OCI-LY7 (cell line): Measurements from ENCODE around the gene TBR1. TPM values are rescaled to one million over a fixed set of nuclear protein-coding genes. Genes with fewer than 3 reads are reported as not detected.

ENCODE experiments used
- BruUV-seq: library from RNA; stranded (reverse); fragments of 400-500 nt; replicated peaks from 2 replicates; lab custom pipeline; 2021; lab: Mats Ljungman, UMichigan
- CTCF ChIA-PET: fragments of 300-600 bp; sonication (Branson Sonifier 250); formaldehyde crosslinking; loops from one replicate; lab custom pipeline; 2022; ENCODE audit warnings: antibody characterized with exemption; ENCODE audit not compliant: unreplicated experiment; lab: Charles Lee
- POLR2A ChIA-PET: fragments of 300-600 bp; sonication (Branson Sonifier 250); formaldehyde crosslinking; loops from one replicate; lab custom pipeline; 2022; ENCODE audit warnings: antibody characterized with exemption; lab: Charles Lee
- DNase-seq: peaks from one replicate; pipeline ENCODE4 v3.0.0-alpha.2; 2015; ENCODE audit warnings: low spot score
- H2AFZ ChIP-seq: fragments of 200-600 bp; sonication (generic), shearing (Covaris generic); 2 replicates; pipeline ENCODE4 v1.6.1; 2014; ENCODE audit warnings: mild to moderate bottlenecking, antibody characterized with exemption, low read length, moderate library complexity
- H3K27ac ChIP-seq: fragments of 200-600 bp; sonication (generic); 2 replicates; pipeline ENCODE4 v1.5.1; 2014; ENCODE audit warnings: mixed run types, low read depth, mild to moderate bottlenecking, moderate library complexity, low read length, inconsistent platforms; ENCODE audit not compliant: poor library complexity, severe bottlenecking
- H3K36me3 ChIP-seq: fragments of 200-600 bp; sonication (generic); 2 replicates; pipeline ENCODE4 v1.6.1; 2014; ENCODE audit warnings: mild to moderate bottlenecking, antibody characterized with exemption, low read length, moderate library complexity, mixed read lengths; ENCODE audit not compliant: insufficient read depth
- H3K4me1 ChIP-seq: fragments of 200-600 bp; sonication (generic); 2 replicates; pipeline ENCODE4 v1.5.1; 2014; ENCODE audit warnings: mild to moderate bottlenecking, low read length; ENCODE audit not compliant: insufficient read depth, poor library complexity, severe bottlenecking
- H3K4me2 ChIP-seq: fragments of 200-600 bp; sonication (generic); 2 replicates; pipeline ENCODE4 v1.6.1; 2014; ENCODE audit warnings: mild to moderate bottlenecking, low read length
- H3K4me3 ChIP-seq: fragments of 200-600 bp; sonication (generic); 2 replicates; pipeline ENCODE4 v1.5.1; 2014; ENCODE audit warnings: mild to moderate bottlenecking, low read depth, low read length; ENCODE audit not compliant: poor library complexity, severe bottlenecking
- H3K79me2 ChIP-seq: fragments of 200-600 bp; sonication (generic); 2 replicates; pipeline ENCODE4 v1.6.1; 2016; ENCODE audit warnings: low read depth, mild to moderate bottlenecking, low read length, moderate library complexity, mixed read lengths; ENCODE audit not compliant: insufficient read depth
- H3K9me2 ChIP-seq: fragments of 200-600 bp; sonication (generic); 2 replicates; pipeline ENCODE4 v1.6.1; 2016; ENCODE audit warnings: mild to moderate bottlenecking, low read length, mixed read lengths; ENCODE audit not compliant: insufficient read depth
- H3K9me3 ChIP-seq: fragments of 200-600 bp; sonication (generic); 2 replicates; pipeline ENCODE4 v1.6.1; 2014; ENCODE audit warnings: mild to moderate bottlenecking, mixed run types, low read length, mixed read lengths
- H4K20me1 ChIP-seq: fragments of 200-600 bp; sonication (generic); 2 replicates; pipeline ENCODE4 v1.6.1; 2014; ENCODE audit warnings: mild to moderate bottlenecking, antibody characterized with exemption, low read length, moderate library complexity, mixed read lengths; ENCODE audit not compliant: insufficient read depth
- CTCF ChIP-seq: fragments of 200-600 bp; sonication (generic); conservative IDR thresholded peaks from 2 replicates; pipeline ENCODE4 v1.5.1; 2014; ENCODE audit warnings: mild to moderate bottlenecking, antibody characterized with exemption, low read length, moderate library complexity, mixed read lengths
- EZH2phosphoT487 ChIP-seq: fragments of 200-600 bp; sonication (generic); IDR thresholded peaks from 2 replicates; pipeline ENCODE4 v1.6.1; 2018; ENCODE audit warnings: low read depth, borderline replicate concordance, mild to moderate bottlenecking, mixed run types, antibody characterized with exemption, low read length, moderate library complexity, mixed read lengths
- intact Hi-C: fragments of 100-400 bp; cut with micrococcal nuclease; formaldehyde crosslinking; loops from one replicate; pipeline ENCODE4 v1.10.0; 2022; ENCODE audit not compliant: unreplicated experiment
- total RNA-seq, 2 experiments: library from RNA; depleted of rRNA in 1 of 2; stranded (reverse); fragments of >200 nt in 1 of 2; shearing (Covaris generic) in 1 of 2; gene quantifications; 2 replicates each; pipeline ENCODE4 v1.2.3, GENCODE V29; 2014 to 2022

The TBR1 gene
- total RNA-seq, 2 experiments from 2014 or later: 0.03 TPM; not detected in 1

DNA sequence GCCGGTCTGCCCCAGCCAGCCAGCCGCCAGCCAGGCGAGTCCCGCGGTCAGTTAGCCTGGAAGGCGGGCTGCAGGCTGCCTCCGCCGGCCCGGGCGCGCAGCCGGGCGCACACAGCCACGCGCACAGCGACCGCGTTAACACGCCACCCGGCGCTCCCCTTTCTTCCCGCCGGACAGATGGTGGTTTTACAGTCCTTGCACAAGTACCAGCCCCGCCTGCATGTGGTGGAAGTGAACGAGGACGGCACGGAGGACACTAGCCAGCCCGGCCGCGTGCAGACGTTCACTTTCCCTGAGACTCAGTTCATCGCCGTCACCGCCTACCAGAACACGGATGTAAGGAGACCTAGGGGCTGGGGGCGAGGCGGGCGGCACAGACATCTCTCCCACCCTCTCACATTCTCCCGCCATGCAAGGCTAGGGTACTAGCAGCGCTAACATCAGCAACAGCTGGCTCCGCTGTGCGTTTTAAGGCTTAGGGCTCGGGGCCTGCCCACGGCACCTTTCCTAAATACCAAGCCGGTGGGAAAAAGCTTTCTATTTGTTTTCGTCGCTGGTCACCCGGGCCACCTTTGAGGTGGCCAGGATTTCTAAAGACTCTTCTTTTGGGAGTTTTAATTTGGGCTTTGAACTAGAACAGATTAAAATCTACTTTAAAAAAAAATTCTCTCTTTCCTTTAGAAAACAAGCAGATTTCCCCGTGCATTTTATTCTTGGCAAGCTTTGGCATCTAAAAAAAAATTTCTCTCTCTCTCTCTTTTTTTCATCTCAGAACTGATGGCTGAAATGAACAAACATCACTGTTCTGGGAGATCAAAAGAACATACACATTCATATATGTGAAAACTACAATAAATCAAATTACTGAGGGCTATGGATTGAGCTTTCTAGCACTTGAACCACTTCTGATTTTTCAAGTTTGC is 2.9 kb downstream of the TBR1 start:
- POLR2A ChIA-PET: interaction anchor here (0.9 to 1.2 kb wide), 2 partner anchors 11 to 30 kb away, joined by 3 to 5 read pairs; no protein-coding TSS in a partner anchor
- Histone ChIP-seq H4K20me1 (no peaks in the 10 kb centered on the region), H3K9me2 (no peaks in the 10 kb centered on the region), H2AFZ (no peak overlapping the region), H3K27ac (no peak overlapping the region), H3K4me3 (no peak overlapping the region), H3K36me3 (no peaks in the 10 kb centered on the region), H3K79me2 (no peaks in the 10 kb centered on the region), H3K4me2 (no peak overlapping the region), H3K4me1 (no peaks in the 10 kb centered on the region), H3K9me3 (no peaks in the 10 kb centered on the region)
- CTCF ChIA-PET: no interaction called here
- DNase-seq: no peak
- intact Hi-C loops: no loop called here
- TF ChIP-seq EZH2phosphoT487 (no peak), CTCF (no peak)
- no TSS peak for BruUV-seq

GRCh38 chr2:161419638-161420190 is 3.6 kb downstream of the TBR1 start:
- Histone ChIP-seq H3K36me3 (no peaks in the 10 kb centered on the region), H4K20me1 (no peaks in the 10 kb centered on the region), H2AFZ (no peak overlapping the region), H3K4me1 (no peaks in the 10 kb centered on the region), H3K4me2 (no peak overlapping the region), H3K9me3 (no peaks in the 10 kb centered on the region), H3K4me3 (no peak overlapping the region), H3K79me2 (no peaks in the 10 kb centered on the region), H3K27ac (no peak overlapping the region), H3K9me2 (no peaks in the 10 kb centered on the region)
- intact Hi-C loops: no loop called here
- no TSS peak for BruUV-seq
- TF ChIP-seq EZH2phosphoT487 (no peak), CTCF (no peak)
- ChIA-PET CTCF (no interaction called here), POLR2A (interaction anchor here (0.9 to 1.2 kb wide), 2 partner anchors 10 to 31 kb away, joined by 3 to 5 read pairs; no protein-coding TSS in a partner anchor)
- DNase-seq: no peak
